ENCODE results near the gene SFI1. TPM values are rescaled to one million over a fixed set of nuclear protein-coding genes. Genes with fewer than 3 reads are reported as not detected.

SFI1 gene
- total and polyA plus RNA-seq, 2 of the 8 experiments (the other 6 are each of a cell fraction or from before 2014, with no cell fraction given): 10.4 to 30.1 TPM

- Histone ChIP-seq H3K27ac (ENCODE audit: low read depth, low read length) (no peak overlapping the region), H2BK15ac (ENCODE audit: low read length) (no peak overlapping the region), H2BK5ac (ENCODE audit: low read depth, low read length) (no peak overlapping the region), H4K5ac (ENCODE audit: insufficient read length, low read depth, low read length) (no peak overlapping the region), H4K20me1 (replicated peaks in 1 of 2; ENCODE audit: control insufficient read depth in 1 of 2, insufficient read depth in 2 of 2, low read length in 2 of 2) (no peaks in the 10 kb centered on the region), H3K9ac (replicated peaks in 1 of 4; ENCODE audit: extremely low read depth in 1 of 4, low read depth in 3 of 4, low read length in 3 of 4) (peak overlapping the region in 3 of 4 experiments; percentile 23 to 45 (median 44); a peak in 3 of 7 replicates), H3K27me3 (replicated peaks in 1 of 4; ENCODE audit: control insufficient read depth in 3 of 4, extremely low read depth in 1 of 4, insufficient read depth in 3 of 4, low read length in 3 of 4) (peaks cover 0 to 5% (median 2%) of the 10 kb centered on the region in 4 experiments; a peak in 1 of 7 replicates), H3K4ac (replicated peaks; ENCODE audit: insufficient read length, low read depth, low read length) (no peak overlapping the region), H4K8ac (ENCODE audit: extremely low read depth, insufficient read depth, low read length) (peak overlapping the region; percentile 60), H3K23me2 (ENCODE audit: low read depth, low read length) (peaks cover 7% of the 10 kb centered on the region; the same call in 1 of the 2 replicates), H3K4me3 (ENCODE audit: extremely low read depth in 1 of 4, insufficient read depth in 2 of 4, low read depth in 3 of 4, low read length in 4 of 4) (peak overlapping the region; percentile 77 to 92 (median 80)), H4K91ac (replicated peaks; ENCODE audit: insufficient read length, low read length) (no peak overlapping the region), H3K79me1 (ENCODE audit: low read depth, low read length) (no peaks in the 10 kb centered on the region), H3K4me2 (ENCODE audit: insufficient read depth in 1 of 2, low read depth in 2 of 2, low read length in 2 of 2) (peak overlapping the region; percentile 55 to 94), H2AK5ac (ENCODE audit: low read depth, low read length) (no peak overlapping the region), H2BK12ac (ENCODE audit: low read depth, low read length) (no peak overlapping the region), H3K56ac (replicated peaks; ENCODE audit: insufficient read length, low read depth, low read length) (peak overlapping the region; percentile 1), H2BK20ac (ENCODE audit: low read length) (no peak overlapping the region), H2BK120ac (replicated peaks; ENCODE audit: low read depth, low read length) (no peak overlapping the region), H3K79me2 (ENCODE audit: control insufficient read depth in 1 of 2, insufficient read depth in 2 of 2, low read length in 2 of 2) (peaks cover 0 to 10% of the 10 kb centered on the region in 2 experiments; a peak in 1 of 4 replicates), H2AFZ (ENCODE audit: low read length) (no peak overlapping the region), H3K14ac (ENCODE audit: insufficient read length) (no peak overlapping the region), H3K9me3 (ENCODE audit: insufficient read depth in 2 of 2, low read depth in 1 of 2, low read length in 1 of 2) (no peaks in the 10 kb centered on the region), H3K18ac (ENCODE audit: extremely low read depth, low read length) (no peak overlapping the region), H3K36me3 (ENCODE audit: control insufficient read depth in 2 of 4, insufficient read depth in 4 of 4, low read length in 3 of 4) (peaks cover 0 to 15% (median 0%) of the 10 kb centered on the region in 4 experiments; a peak in 2 of 8 replicates), H3K23ac (ENCODE audit: insufficient read length) (no peak overlapping the region), H3K4me1 (replicated peaks in 1 of 4; ENCODE audit: control insufficient read depth in 3 of 4, insufficient read depth in 4 of 4, low read length in 3 of 4) (peaks cover 0 to 11% (median 11%) of the 10 kb centered on the region in 4 experiments; a peak in 3 of 7 replicates)
- 1% methylated on average over 16 of the region's 61 CpGs; no CpG with 5 or more reads in 1 of the 2 experiments for WGBS, 2 experiments (ENCODE audit: extremely low coverage in 1 of 2, insufficient coverage in 1 of 2, insufficient read length in 1 of 2, insufficient replicate concordance in 2 of 2, low coverage in 1 of 2, low lambda C conversion rate in 2 of 2, missing lambda C conversion rate in 1 of 2)
- DNase-seq (ENCODE audit: low read depth in 1 of 2, low spot score in 2 of 2): peak in 1 of 2 experiments; percentile 73
- ChIA-PET POLR2A (ENCODE audit: partially characterized antibody) (interaction anchor here (0.6 to 1.2 kb wide), 4 partner anchors 129 to 243 kb away, joined by 3 to 8 read pairs (median 3); partner anchors contain the start of gene PATZ1), CTCF (ENCODE audit: partially characterized antibody) (interaction anchor here (0.8 to 1.3 kb wide), 3 partner anchors 9 to 54 kb away, joined by 3 to 4 read pairs (median 3); no protein-coding TSS in a partner anchor)
- FAIRE-seq: no peak
- TF ChIP-seq ZNF274 (IDR thresholded peaks at IDR 0.05; ENCODE audit: borderline replicate concordance, extremely low read depth, low read length) (no peak), SIN3A (conservative IDR thresholded peaks at IDR 0.05 in 1 of 2, IDR thresholded peaks at IDR 0.05 in 1 of 2; ENCODE audit: low read depth in 1 of 2, low read length in 2 of 2) (peak; percentile 24 to 78; a peak in 2 of 4 replicates), EP300 (IDR thresholded peaks at IDR 0.05; ENCODE audit: borderline replicate concordance in 1 of 2, low read depth in 2 of 2, low read length in 2 of 2) (no peak), HDAC2 (IDR thresholded peaks at IDR 0.05; ENCODE audit: borderline replicate concordance in 1 of 2, low read depth in 2 of 2, low read length in 2 of 2) (peak in 1 of 2 experiments; percentile 52; a peak in 1 of 4 replicates), CEBPB (IDR thresholded peaks at IDR 0.05; ENCODE audit: low read depth, low read length) (no peak), TAF7 (optimal IDR thresholded peaks at IDR 0.05; ENCODE audit: borderline replicate concordance, low read depth, low read length) (peak; percentile 13), RBBP5 (IDR thresholded peaks at IDR 0.05; ENCODE audit: borderline replicate concordance, low read depth, low read length) (peak; percentile 20; the same call in 1 of the 2 replicates), KDM4A (IDR thresholded peaks at IDR 0.05; ENCODE audit: low read depth, low read length, severe bottlenecking) (no peak), PHF8 (conservative IDR thresholded peaks at IDR 0.05; ENCODE audit: low read depth, low read length) (peak; percentile 53; the same call in 1 of the 2 replicates), YY1 (IDR thresholded peaks at IDR 0.05; ENCODE audit: low read depth, low read length) (0 out of 2 replicates have a peak, but pooled peaks have one; percentile 47)
Measured at GRCh38 chr22:31488988-31489617, 7.2 kb upstream of the SFI1 start.
